ENCODE results near the gene NDUFAF2. TPM values are rescaled to one million over a fixed set of nuclear protein-coding genes. Genes with fewer than 3 reads are reported as not detected.

The NDUFAF2 gene
- total RNA-seq, 3 donors from 2014 or later (not counting 1 experiment from before 2014, with no cell fraction given), result 5.6 to 7.6 (median 7.0) TPM

DNA sequence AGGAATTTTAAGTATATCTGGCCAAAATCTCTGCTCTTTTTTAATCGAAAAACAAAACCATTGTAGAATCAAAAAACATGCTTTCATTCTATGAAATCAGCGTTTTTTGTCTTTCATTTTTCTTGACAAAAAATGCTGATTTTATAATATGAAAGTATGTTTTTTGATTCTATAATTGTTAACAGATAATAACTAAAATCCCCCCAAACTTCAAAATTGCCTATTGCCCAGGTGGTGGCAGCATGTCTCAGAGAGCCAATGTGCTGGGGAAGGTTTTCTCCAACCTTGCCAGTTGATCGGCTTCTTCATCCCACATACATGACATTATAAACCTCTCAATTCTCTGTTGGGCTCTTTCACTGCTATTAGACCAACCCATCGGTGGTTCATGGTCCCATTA, 222.4 kb downstream of the NDUFAF2 start:
- H3K27me3 Mint-ChIP-seq (ENCODE audit: low read depth in 2 of 2), result peaks cover 0 to 2% of the 10 kb centered on the region in 2 donors

DNA sequence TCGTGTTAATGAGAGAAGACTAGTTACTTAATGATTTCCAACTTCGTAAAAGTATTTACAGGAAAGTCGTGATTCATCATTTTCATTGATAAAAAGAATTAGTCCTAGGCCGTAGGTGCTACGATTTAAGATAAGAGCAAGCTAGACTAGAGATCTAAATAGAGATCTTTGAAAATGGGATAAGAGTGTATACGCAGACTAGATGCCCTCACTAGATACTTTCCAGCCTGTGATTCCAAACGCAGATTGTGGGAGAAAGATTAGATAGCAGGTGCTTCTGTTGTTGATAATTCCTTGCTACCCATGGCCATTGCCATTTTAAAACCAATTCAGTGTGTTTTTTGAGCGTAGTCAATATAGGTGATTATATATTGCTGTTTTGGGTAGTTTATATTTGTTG, 223.9 kb downstream of the NDUFAF2 start:
- H3K27ac ChIP-seq (ENCODE audit: low read length), result no peak overlapping the region
- TF ChIP-seq, protein P1, sequence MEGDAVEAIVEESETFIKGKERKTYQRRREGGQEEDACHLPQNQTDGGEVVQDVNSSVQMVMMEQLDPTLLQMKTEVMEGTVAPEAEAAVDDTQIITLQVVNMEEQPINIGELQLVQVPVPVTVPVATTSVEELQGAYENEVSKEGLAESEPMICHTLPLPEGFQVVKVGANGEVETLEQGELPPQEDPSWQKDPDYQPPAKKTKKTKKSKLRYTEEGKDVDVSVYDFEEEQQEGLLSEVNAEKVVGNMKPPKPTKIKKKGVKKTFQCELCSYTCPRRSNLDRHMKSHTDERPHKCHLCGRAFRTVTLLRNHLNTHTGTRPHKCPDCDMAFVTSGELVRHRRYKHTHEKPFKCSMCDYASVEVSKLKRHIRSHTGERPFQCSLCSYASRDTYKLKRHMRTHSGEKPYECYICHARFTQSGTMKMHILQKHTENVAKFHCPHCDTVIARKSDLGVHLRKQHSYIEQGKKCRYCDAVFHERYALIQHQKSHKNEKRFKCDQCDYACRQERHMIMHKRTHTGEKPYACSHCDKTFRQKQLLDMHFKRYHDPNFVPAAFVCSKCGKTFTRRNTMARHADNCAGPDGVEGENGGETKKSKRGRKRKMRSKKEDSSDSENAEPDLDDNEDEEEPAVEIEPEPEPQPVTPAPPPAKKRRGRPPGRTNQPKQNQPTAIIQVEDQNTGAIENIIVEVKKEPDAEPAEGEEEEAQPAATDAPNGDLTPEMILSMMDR (IDR thresholded peaks at IDR 0.05), result no peak
- no peaks in the 10 kb centered on the region for H3K9me3 ChIP-seq (ENCODE audit: control insufficient read depth, insufficient read depth, low read length)
- no peak overlapping the region for H3K4me3 ChIP-seq (ENCODE audit: low read length)
- no peaks in the 10 kb centered on the region for H3K27me3 ChIP-seq (ENCODE audit: control insufficient read depth, insufficient read depth, low read length)
- DNase-seq, result no peak
- H3K4me3 Mint-ChIP-seq, result no peak overlapping the region
- no peaks in the 10 kb centered on the region for H3K36me3 ChIP-seq (ENCODE audit: control insufficient read depth, insufficient read depth, low read length)
- no peak for ATAC-seq
- 92% methylated on average over 7 of the region's 8 CpGs for WGBS (ENCODE audit: insufficient coverage)
- peaks cover 0 to 2% of the 10 kb centered on the region in 2 donors for H3K27me3 Mint-ChIP-seq (ENCODE audit: low read depth in 2 of 2)
- no peaks in the 10 kb centered on the region for H3K36me3 Mint-ChIP-seq
- H3K9me3 Mint-ChIP-seq, result no peaks in the 10 kb centered on the region
- H3K4me1 ChIP-seq (ENCODE audit: control insufficient read depth, insufficient read depth, low read length), result no peaks in the 10 kb centered on the region
- intact Hi-C loops (cut with micrococcal nuclease), result loop anchor here (10.0 kb wide), 1 partner anchor 224 kb away; the partner anchor contains the start of genes ERCC8 and NDUFAF2
- no peak overlapping the region for H3K27ac Mint-ChIP-seq
- peaks cover 0 to under 1% of the 10 kb centered on the region in 2 donors for H3K4me1 Mint-ChIP-seq

More for the DNA sequence above, 222.4 kb downstream of the NDUFAF2 start:
- TF ChIP-seq, protein P1 (IDR thresholded peaks at IDR 0.05), result no peak
- Mint-ChIP-seq H3K9me3 (no peaks in the 10 kb centered on the region), H3K36me3 (no peaks in the 10 kb centered on the region), H3K4me1 (peaks cover 10 to 14% of the 10 kb centered on the region in 2 donors), H3K27ac (no peak overlapping the region), H3K4me3 (no peak overlapping the region)
- Histone ChIP-seq H3K9me3 (ENCODE audit: control insufficient read depth, insufficient read depth, low read length) (no peaks in the 10 kb centered on the region), H3K27ac (ENCODE audit: low read length) (no peak overlapping the region), H3K27me3 (ENCODE audit: control insufficient read depth, insufficient read depth, low read length) (no peaks in the 10 kb centered on the region), H3K4me3 (ENCODE audit: low read length) (no peak overlapping the region), H3K4me1 (ENCODE audit: control insufficient read depth, insufficient read depth, low read length) (peaks cover 6% of the 10 kb centered on the region), H3K36me3 (ENCODE audit: control insufficient read depth, insufficient read depth, low read length) (no peaks in the 10 kb centered on the region)
- ATAC-seq (no peak), DNase-seq (peak in 1 of 2 donors; percentile 14)
- WGBS (ENCODE audit: insufficient coverage), result 53% methylated on average over 3 of the region's 4 CpGs
- intact Hi-C loops (cut with micrococcal nuclease), result loop anchor here (10.0 kb wide), 1 partner anchor 223 kb away; the partner anchor contains the start of genes ERCC8 and NDUFAF2

DNA sequence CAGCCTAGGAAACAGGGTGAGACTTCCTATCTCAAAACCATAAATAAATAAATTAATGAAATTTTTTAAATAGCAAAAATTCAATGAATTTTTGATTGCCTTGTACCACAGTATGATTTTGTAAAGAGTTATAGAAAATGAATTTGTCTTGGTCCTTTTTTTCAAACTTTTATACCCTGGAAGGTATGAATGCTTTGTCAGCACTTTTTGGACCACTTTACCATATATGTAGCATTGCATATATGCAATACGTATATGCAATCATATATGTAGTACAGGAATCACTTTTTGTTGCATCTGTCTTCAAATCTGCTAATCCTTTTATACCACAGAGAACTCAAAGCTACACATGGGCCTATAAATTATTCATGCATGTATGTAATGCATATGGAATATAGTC, 226.5 kb downstream of the NDUFAF2 start:
- no CpG with 5 or more reads among the region's 1 CpG for WGBS (ENCODE audit: insufficient coverage)
- Histone ChIP-seq H3K9me3 (ENCODE audit: control insufficient read depth, insufficient read depth, low read length) (no peaks in the 10 kb centered on the region), H3K36me3 (ENCODE audit: control insufficient read depth, insufficient read depth, low read length) (no peaks in the 10 kb centered on the region), H3K27me3 (ENCODE audit: control insufficient read depth, insufficient read depth, low read length) (no peaks in the 10 kb centered on the region), H3K4me1 (ENCODE audit: control insufficient read depth, insufficient read depth, low read length) (no peaks in the 10 kb centered on the region), H3K4me3 (ENCODE audit: low read length) (no peak overlapping the region), H3K27ac (ENCODE audit: low read length) (no peak overlapping the region)
- Mint-ChIP-seq H3K9me3 (no peaks in the 10 kb centered on the region), H3K4me1 (no peaks in the 10 kb centered on the region), H3K27ac (no peak overlapping the region), H3K4me3 (no peak overlapping the region), H3K36me3 (no peaks in the 10 kb centered on the region), H3K27me3 (ENCODE audit: low read depth in 2 of 2) (peaks cover under 1 to 2% of the 10 kb centered on the region in 2 donors)
- ATAC-seq, result no peak
- intact Hi-C loops (cut with micrococcal nuclease), result no loop called here
- DNase-seq, result no peak
- TF ChIP-seq, protein P1 (IDR thresholded peaks at IDR 0.05), result no peak

DNA sequence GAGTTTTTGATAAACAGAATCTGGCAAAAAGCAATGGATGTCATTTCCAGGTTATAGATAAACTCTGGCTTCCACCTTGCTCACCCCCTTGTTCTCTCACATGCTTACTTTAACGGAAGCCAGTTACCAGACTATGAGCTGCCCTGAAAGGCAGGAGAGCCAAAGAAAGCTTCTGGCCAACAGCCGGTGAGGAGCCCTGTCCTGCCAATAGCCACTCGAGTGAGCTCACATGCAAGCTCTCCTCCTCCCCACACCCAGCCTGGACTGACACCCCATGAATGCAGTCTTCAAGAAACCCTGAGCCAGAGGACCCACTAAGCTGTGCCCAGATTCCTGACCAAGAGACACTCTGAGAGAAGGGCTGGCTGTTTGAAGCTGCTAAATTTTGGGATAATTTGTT, 231.6 kb downstream of the NDUFAF2 start:
- H3K36me3 Mint-ChIP-seq, result no peaks in the 10 kb centered on the region
- intact Hi-C loops (cut with micrococcal nuclease), result no loop called here
- H3K9me3 Mint-ChIP-seq, result no peaks in the 10 kb centered on the region
- Histone ChIP-seq H3K27me3 (ENCODE audit: control insufficient read depth, insufficient read depth, low read length) (no peaks in the 10 kb centered on the region), H3K9me3 (ENCODE audit: control insufficient read depth, insufficient read depth, low read length) (no peaks in the 10 kb centered on the region), H3K36me3 (ENCODE audit: control insufficient read depth, insufficient read depth, low read length) (no peaks in the 10 kb centered on the region), H3K4me1 (ENCODE audit: control insufficient read depth, insufficient read depth, low read length) (no peaks in the 10 kb centered on the region), H3K4me3 (ENCODE audit: low read length) (no peak overlapping the region), H3K27ac (ENCODE audit: low read length) (no peak overlapping the region)
- H3K4me3 Mint-ChIP-seq, result no peak overlapping the region
- no peak for ATAC-seq
- TF ChIP-seq, protein P1 (IDR thresholded peaks at IDR 0.05), result no peak
- DNase-seq, result no peak
- H3K27me3 Mint-ChIP-seq (ENCODE audit: low read depth in 2 of 2), result peaks cover 4 to 13% of the 10 kb centered on the region in 2 donors
- WGBS (ENCODE audit: insufficient coverage), result 94% methylated on average over 3 of the region's 3 CpGs
- H3K27ac Mint-ChIP-seq, result no peak overlapping the region
- H3K4me1 Mint-ChIP-seq, result peaks cover 7 to 12% of the 10 kb centered on the region in 2 donors

Measured in natural killer cell (primary cell).